Activated CD8-positive, alpha-beta T cell treated with anti-CD3 and anti-CD28 coated beads for 36 hours (primary cell): Measurements from ENCODE around the gene NDUFC2. TPM values are rescaled to one million over a fixed set of nuclear protein-coding genes. Genes with fewer than 3 reads are reported as not detected.
A peak's percentile ranks its signal among the peaks of the same experiment; 100 is the strongest.

Experiments used
- ATAC-seq: fragments of 200-7000 bp; cut with Tn5 transposase; one replicate; pipeline ENCODE4 v1.10.0; 2021; ENCODE audit warnings: mild to moderate bottlenecking, moderate library complexity
- CTCF ChIA-PET: fragments of 350-600 bp; sonication (Branson Sonifier 250); formaldehyde crosslinking; loops from one replicate; lab custom pipeline; 2021; ENCODE audit warnings: antibody characterized with exemption; lab: Charles Lee
- POLR2A ChIA-PET: fragments of 350-600 bp; sonication (Branson Sonifier 250); formaldehyde crosslinking; loops from one replicate; lab custom pipeline; 2021; ENCODE audit warnings: antibody characterized with exemption; lab: Charles Lee
- DNase-seq: peaks from one replicate; pipeline ENCODE4 v3.0.0-alpha.2; 2020
- H3K27ac Mint-ChIP-seq: one replicate; pipeline ENCODE4 v1.8.0; 2021; ENCODE audit warnings: mild to moderate bottlenecking, mixed read lengths
- H3K27me3 Mint-ChIP-seq: one replicate; pipeline ENCODE4 v1.8.0; 2021; ENCODE audit warnings: mixed read lengths
- H3K36me3 Mint-ChIP-seq: one replicate; pipeline ENCODE4 v1.8.0; 2021; ENCODE audit warnings: low read depth, mixed read lengths
- H3K4me1 Mint-ChIP-seq: one replicate; pipeline ENCODE4 v1.8.0; 2021; ENCODE audit warnings: low read depth, mixed read lengths
- H3K4me3 Mint-ChIP-seq: one replicate; pipeline ENCODE4 v1.8.0; 2021; ENCODE audit warnings: mild to moderate bottlenecking, moderate library complexity, mixed read lengths
- H3K9me3 Mint-ChIP-seq: one replicate; pipeline ENCODE4 v1.8.0; 2021; ENCODE audit warnings: mixed read lengths
- intact Hi-C: fragments of 100-400 bp; cut with micrococcal nuclease; formaldehyde crosslinking; loops from one replicate; pipeline ENCODE4 v1.10.0; 2022
- total RNA-seq, 2 experiments: library from RNA; stranded (reverse); gene quantifications; one replicate each; pipeline ENCODE4 v1.2.3, GENCODE V29; 2021
- TF ChIP-seq, protein P1 (sequence below): fragments of 200-600 bp; IDR thresholded peaks from one replicate; pipeline ENCODE4 v1.8.0; 2022; ENCODE audit warnings: antibody characterized with exemption, mild to moderate bottlenecking

The NDUFC2 gene
- total RNA-seq, 2 experiments from 2014 or later = 169 to 179 TPM

DNA sequence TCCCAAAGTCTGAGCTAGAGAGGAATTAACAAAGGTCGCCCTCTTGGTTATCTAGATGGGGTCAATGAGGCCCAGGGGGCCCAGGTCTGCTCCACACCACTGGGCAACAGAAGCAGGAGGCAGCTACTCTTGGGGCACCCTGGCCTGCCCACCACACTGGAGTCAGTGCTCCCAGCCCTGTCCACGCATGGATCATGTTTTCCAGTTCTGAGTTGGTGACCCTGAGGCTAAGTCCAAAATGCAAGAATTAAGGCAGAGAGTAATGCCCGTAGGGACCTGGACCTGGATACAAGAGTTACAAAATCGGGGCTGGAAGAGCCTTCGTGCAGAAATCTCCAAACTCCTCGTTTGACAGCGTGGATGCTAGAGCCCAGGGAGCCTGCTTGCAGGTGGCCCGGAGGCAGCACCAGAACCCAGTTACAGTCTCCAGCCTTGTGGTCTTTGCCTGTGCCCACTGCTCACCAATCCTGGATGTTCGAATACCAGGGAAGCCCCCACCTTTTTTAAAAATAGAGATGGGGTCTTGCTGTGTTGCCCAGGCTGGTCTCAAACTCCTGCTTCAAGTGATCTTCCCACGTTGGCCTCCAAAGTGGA is 22.1 kb downstream of the NDUFC2 start:
- POLR2A ChIA-PET = no interaction called here
- TF ChIP-seq, protein P1, sequence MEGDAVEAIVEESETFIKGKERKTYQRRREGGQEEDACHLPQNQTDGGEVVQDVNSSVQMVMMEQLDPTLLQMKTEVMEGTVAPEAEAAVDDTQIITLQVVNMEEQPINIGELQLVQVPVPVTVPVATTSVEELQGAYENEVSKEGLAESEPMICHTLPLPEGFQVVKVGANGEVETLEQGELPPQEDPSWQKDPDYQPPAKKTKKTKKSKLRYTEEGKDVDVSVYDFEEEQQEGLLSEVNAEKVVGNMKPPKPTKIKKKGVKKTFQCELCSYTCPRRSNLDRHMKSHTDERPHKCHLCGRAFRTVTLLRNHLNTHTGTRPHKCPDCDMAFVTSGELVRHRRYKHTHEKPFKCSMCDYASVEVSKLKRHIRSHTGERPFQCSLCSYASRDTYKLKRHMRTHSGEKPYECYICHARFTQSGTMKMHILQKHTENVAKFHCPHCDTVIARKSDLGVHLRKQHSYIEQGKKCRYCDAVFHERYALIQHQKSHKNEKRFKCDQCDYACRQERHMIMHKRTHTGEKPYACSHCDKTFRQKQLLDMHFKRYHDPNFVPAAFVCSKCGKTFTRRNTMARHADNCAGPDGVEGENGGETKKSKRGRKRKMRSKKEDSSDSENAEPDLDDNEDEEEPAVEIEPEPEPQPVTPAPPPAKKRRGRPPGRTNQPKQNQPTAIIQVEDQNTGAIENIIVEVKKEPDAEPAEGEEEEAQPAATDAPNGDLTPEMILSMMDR = no peak
- CTCF ChIA-PET = interaction anchor here (1.2 kb wide), 1 partner anchor 11 kb away, joined by 4 read pairs; no protein-coding TSS in a partner anchor
- Mint-ChIP-seq H3K9me3 (no peaks in the 10 kb centered on the region), H3K27me3 (no peaks in the 10 kb centered on the region), H3K4me3 (no peak overlapping the region), H3K36me3 (no peaks in the 10 kb centered on the region), H3K27ac (no peak overlapping the region), H3K4me1 (no peaks in the 10 kb centered on the region)
- intact Hi-C loops = no loop called here
- DNase-seq (no peak), ATAC-seq (no peak)

DNA sequence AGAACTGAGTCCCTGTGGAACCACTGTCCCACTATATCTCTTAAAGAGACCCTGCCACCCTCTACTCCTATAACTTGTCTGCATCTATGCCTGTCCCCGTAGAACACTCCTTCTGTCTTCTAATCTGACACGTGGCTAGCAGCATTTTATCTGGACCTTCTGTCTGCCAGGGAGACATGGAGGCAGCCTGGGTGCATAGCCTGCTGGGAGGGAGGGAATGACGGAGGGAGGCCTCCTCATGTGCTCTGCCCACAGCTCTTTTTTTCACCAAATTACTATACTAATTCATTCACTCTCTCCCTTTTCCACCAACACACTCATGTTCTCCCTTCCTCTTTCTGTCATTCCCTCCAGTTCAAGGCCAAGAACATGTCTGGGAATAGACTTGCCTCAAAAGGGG is 23.6 kb downstream of the NDUFC2 start:
- ATAC-seq (no peak), DNase-seq (no peak)
- Mint-ChIP-seq H3K4me1 (peaks cover 1% of the 10 kb centered on the region), H3K9me3 (no peaks in the 10 kb centered on the region), H3K27ac (no peak overlapping the region), H3K27me3 (no peaks in the 10 kb centered on the region), H3K4me3 (no peak overlapping the region), H3K36me3 (no peaks in the 10 kb centered on the region)
- TF ChIP-seq, protein P1 = no peak
- intact Hi-C loops = no loop called here
- POLR2A ChIA-PET = no interaction called here
- CTCF ChIA-PET = no interaction called here

DNA sequence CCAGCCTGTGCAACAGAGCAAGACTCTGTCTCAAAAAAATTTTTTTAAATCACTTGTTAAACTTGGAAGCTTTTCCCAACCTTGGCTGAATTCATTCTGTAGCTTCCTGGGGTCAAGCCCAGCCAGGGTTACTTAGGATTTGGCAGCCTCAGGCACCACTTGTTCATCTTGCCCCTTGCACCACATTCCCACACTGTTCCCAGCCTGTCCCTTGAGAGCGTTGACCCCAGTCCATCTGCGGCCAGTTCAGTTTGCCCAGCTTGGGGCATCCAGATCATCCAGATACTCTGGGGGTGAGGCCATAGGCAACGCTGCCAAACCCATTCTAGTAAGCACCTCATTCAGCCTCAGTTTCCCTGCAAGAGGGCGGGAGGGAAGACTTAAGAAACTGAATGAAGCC is 24.7 kb downstream of the NDUFC2 start:
- Mint-ChIP-seq H3K27me3 (no peaks in the 10 kb centered on the region), H3K9me3 (no peaks in the 10 kb centered on the region), H3K4me3 (no peak overlapping the region), H3K4me1 (peaks cover 7% of the 10 kb centered on the region), H3K36me3 (no peaks in the 10 kb centered on the region), H3K27ac (no peak overlapping the region)
- CTCF ChIA-PET = interaction anchor here (1.4 to 2.2 kb wide), 2 partner anchors 9 to 10 kb away, joined by 3 to 8 read pairs; no protein-coding TSS in a partner anchor
- ATAC-seq = no peak
- POLR2A ChIA-PET = no interaction called here
- TF ChIP-seq, protein P1 = no peak
- no peak for DNase-seq
- intact Hi-C loops = no loop called here

DNA sequence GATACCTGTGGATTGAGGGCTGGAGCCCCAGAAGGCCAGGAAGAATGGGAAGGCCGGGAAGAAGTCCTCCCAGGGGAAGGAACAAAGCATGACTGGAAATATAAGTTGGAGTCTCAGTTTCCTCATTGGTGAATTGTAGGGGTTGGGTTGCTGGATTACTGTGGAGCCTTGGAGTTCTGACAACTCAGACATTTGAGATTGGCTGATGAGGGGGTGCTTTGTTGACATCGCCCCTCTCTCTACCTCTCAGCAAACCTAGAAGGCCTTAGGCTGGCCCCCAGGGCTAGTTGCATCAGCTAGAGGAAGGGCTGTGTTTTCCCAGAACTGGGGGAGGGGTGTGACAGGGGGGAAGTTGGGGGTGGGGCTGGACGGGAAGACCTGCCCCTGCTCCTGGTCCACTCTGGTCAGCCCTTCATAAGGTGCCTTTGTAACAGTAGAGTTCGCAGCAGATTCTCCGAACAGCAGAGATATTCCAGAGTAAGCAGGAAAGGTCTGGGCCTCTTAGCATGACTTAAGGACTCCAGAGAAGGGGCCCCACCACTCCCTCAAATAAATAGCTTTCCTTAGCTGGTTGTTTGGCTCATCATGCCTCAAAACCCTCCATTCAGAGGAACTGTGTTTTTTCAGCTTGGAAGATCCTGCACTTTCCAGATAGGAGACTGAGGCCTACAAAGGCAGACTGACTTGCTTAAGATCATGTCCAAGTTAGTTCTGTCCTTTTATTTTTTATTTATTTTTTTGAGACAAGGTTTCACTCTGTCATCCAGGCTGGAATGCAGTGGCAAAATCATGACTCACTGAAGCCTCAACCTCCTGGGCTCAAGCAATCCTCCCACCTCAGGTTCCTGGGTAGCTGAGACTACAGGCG is 28.5 kb downstream of the NDUFC2 start:
- intact Hi-C loops = no loop called here
- H3K27ac Mint-ChIP-seq = peak overlapping the region; percentile 71
- ATAC-seq = no peak

More for the DNA sequence above, 28.5 kb downstream of the NDUFC2 start:
- peaks cover 9% of the 10 kb centered on the region for H3K4me1 Mint-ChIP-seq
- no peaks in the 10 kb centered on the region for H3K27me3 Mint-ChIP-seq
- H3K9me3 Mint-ChIP-seq = no peaks in the 10 kb centered on the region
- ChIA-PET POLR2A (no interaction called here), CTCF (interaction anchor here (1.5 to 2.3 kb wide), 3 partner anchors 10 to 27 kb away, joined by 3 to 6 read pairs (median 5); no protein-coding TSS in a partner anchor)
- no peaks in the 10 kb centered on the region for H3K36me3 Mint-ChIP-seq
- DNase-seq = no peak
- TF ChIP-seq, protein P1 = no peak
- H3K4me3 Mint-ChIP-seq = no peak overlapping the region
